ENCODE measurements around the gene NKPD1.

The NKPD1 gene, protein sequence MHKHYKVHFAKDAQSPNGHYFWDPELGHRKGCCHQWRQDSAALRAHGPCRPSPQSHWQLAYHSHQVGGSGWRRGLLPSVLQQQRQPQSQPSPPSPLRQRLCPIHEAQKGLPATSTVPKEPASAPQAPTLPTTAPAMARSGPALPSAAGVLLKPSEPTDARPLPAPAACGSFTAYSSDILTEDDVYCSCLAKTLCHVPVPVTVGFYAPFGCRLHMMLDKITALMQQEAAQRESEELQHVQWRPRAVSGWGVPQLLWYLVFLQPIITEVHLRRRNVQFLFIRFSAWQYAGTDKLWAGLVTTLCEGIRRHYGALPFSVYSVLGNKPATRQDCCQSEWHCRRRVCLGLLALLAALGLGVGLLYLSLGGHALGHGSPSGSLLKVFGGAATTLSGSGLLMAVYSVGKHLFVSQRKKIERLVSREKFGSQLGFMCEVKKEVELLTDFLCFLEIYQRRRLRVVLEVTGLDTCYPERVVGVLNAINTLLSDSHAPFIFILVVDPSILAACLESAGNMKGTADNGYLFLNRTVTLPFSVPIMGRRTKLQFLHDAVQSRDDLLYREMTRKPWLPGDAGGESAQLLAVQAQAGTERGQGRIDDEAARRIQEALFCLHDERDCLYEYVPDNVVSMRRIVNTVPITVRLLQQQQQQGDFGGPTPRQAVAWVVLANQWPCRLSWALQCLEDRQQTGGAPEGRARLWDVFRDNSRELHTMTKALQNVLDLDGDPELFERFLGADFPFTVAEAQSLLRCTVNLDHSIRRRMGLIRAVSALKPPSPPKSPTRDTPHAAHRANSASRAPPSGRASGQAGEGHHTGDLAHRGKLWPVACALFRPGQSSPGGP

DNA sequence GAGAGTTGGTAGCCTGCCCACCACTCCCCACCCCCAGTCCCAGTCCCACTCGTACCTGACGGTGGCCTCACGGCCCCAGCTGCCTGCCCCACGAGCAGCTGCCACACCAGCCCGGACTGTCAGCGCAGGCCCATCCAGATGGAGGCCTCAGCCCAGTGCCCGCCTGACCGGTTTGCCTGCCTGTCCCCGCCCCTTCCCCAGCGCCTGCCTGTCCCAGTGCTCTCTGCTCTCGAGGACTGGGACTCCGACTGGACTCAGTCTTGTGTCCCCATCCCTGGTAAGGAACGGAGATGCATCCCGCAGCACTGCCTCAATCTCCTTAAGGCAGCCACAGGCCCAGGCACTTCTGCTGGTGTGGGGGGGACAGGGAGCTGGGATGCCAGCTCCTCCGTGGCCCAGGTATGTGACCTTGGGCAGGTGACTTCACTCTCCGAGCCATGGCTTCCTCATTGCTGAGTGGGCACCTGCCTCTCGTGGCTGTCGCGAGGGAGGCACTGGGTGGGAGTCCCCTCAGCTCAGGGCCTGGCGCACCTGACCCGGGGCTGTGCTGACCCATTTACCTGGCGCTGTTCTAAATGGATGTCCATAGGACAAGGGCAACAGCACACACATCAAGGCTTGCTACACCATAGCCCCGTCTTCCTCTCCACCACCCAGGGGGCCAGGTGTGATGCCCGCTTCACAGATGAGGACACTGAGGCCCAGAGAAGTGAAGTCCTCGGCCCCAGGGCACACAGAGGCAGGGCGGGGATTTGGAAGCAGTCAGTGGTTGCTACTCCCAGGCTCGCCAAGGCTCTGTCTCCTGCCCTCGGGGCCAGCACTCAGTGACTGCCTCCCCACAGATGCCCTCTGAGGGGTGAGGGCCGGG, at the start of gene NKPD1:
NKPD1 (minus strand) TSS at position 113 of the 868 bp plus-strand sequence. CDS start 832 bp downstream, outside the sequence.
- no peaks in the 10 kb centered on the region for H3K27me3 ChIP-seq (ENCODE audit: low read depth, low read length)
- no peaks in the 10 kb centered on the region for H4K20me1 ChIP-seq (ENCODE audit: insufficient read depth, low read length)
- TF ChIP-seq, protein P1, sequence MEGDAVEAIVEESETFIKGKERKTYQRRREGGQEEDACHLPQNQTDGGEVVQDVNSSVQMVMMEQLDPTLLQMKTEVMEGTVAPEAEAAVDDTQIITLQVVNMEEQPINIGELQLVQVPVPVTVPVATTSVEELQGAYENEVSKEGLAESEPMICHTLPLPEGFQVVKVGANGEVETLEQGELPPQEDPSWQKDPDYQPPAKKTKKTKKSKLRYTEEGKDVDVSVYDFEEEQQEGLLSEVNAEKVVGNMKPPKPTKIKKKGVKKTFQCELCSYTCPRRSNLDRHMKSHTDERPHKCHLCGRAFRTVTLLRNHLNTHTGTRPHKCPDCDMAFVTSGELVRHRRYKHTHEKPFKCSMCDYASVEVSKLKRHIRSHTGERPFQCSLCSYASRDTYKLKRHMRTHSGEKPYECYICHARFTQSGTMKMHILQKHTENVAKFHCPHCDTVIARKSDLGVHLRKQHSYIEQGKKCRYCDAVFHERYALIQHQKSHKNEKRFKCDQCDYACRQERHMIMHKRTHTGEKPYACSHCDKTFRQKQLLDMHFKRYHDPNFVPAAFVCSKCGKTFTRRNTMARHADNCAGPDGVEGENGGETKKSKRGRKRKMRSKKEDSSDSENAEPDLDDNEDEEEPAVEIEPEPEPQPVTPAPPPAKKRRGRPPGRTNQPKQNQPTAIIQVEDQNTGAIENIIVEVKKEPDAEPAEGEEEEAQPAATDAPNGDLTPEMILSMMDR (IDR thresholded peaks at IDR 0.05; ENCODE audit: low read depth, low read length), result no peak
- no peak for TF ChIP-seq EZH2phosphoT487 (IDR thresholded peaks at IDR 0.05; ENCODE audit: low read depth)
- no peak within 1 kb of the TSS for H2AFZ ChIP-seq (ENCODE audit: low read depth, low read length)
- no peak within 1 kb of the TSS for H3K4me3 ChIP-seq (ENCODE audit: low read length)
- H3K27ac ChIP-seq (ENCODE audit: low read length), result no peak within 1 kb of the TSS
- H3K9ac ChIP-seq (ENCODE audit: low read length), result no peak within 1 kb of the TSS
- H3K9me3 ChIP-seq (ENCODE audit: insufficient read depth, low read length), result no peaks in the 10 kb centered on the region
- no peaks in the 10 kb centered on the region for H3K79me2 ChIP-seq (ENCODE audit: low read length)
- H3K36me3 ChIP-seq (replicated peaks; ENCODE audit: low read depth, low read length), result no peaks in the 10 kb centered on the region
- H3K4me1 ChIP-seq (ENCODE audit: low read length), result peaks cover 23% of the 10 kb centered on the region
- no peak within 1 kb of the TSS for H3K4me2 ChIP-seq (ENCODE audit: low read length)

DNA sequence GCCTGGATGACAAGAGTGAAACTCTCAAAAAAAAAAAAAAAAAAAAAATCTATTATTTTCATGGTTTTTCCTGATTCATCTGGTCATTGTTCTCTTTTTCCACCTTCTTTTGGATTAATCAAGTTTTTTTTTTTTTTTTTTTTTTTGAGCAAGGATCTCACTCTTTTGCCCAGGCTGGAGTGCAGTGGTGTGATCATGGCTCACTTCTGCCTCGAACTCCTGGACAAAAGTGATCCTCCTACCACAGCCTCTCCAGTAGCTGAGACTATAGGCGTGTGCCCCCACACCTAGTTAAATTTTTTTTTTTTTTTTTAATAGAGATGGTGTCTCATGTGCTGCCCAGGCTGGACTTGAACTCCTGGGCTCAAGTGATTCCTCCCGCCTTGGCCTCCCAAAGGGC, 45.5 kb upstream of the NKPD1 start:
- peaks cover 5% of the 10 kb centered on the region; the same call in 1 of the 2 replicates for H3K27me3 ChIP-seq (ENCODE audit: low read depth, low read length)
- no peaks in the 10 kb centered on the region for H3K79me2 ChIP-seq (ENCODE audit: low read length)

DNA sequence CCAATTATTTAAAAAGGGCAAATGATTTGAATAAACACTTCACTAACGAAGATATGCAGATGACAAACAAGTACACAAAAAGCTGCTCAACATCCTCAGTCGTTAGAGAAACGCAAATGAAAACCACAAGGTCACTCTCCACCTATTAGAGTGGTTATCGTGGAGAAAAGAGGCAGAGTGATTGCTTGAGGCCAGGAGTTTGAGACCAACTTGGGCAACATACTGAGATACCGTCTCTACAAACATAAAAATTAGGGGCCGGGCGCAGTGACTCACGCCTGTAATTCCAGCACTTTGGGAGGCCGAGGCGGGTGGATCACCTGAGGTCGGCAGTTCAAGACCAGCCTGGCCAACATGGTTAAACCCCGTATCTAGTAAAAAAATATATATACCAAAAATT, 45.0 kb upstream of the NKPD1 start:
- Histone ChIP-seq H3K9ac (ENCODE audit: low read length) (no peak overlapping the region), H3K36me3 (replicated peaks; ENCODE audit: low read depth, low read length) (no peaks in the 10 kb centered on the region), H3K27ac (ENCODE audit: low read length) (no peak overlapping the region), H3K27me3 (ENCODE audit: low read depth, low read length) (peaks cover 5% of the 10 kb centered on the region; the same call in 1 of the 2 replicates), H3K4me3 (ENCODE audit: low read length) (no peak overlapping the region), H3K9me3 (ENCODE audit: insufficient read depth, low read length) (no peaks in the 10 kb centered on the region), H4K20me1 (ENCODE audit: insufficient read depth, low read length) (no peaks in the 10 kb centered on the region), H3K79me2 (ENCODE audit: low read length) (no peaks in the 10 kb centered on the region), H3K4me1 (ENCODE audit: low read length) (no peaks in the 10 kb centered on the region), H2AFZ (ENCODE audit: low read depth, low read length) (no peak overlapping the region), H3K4me2 (ENCODE audit: low read length) (no peak overlapping the region)
- TF ChIP-seq EZH2phosphoT487 (IDR thresholded peaks at IDR 0.05; ENCODE audit: low read depth), result no peak
- TF ChIP-seq, protein P1 (IDR thresholded peaks at IDR 0.05; ENCODE audit: low read depth, low read length), result no peak

More for the DNA sequence above, 45.5 kb upstream of the NKPD1 start:
- Histone ChIP-seq H3K36me3 (replicated peaks; ENCODE audit: low read depth, low read length) (no peaks in the 10 kb centered on the region), H4K20me1 (ENCODE audit: insufficient read depth, low read length) (no peaks in the 10 kb centered on the region), H3K27ac (ENCODE audit: low read length) (no peak overlapping the region), H3K9me3 (ENCODE audit: insufficient read depth, low read length) (no peaks in the 10 kb centered on the region), H3K4me3 (ENCODE audit: low read length) (no peak overlapping the region), H3K9ac (ENCODE audit: low read length) (no peak overlapping the region), H3K4me2 (ENCODE audit: low read length) (no peak overlapping the region), H3K4me1 (ENCODE audit: low read length) (no peaks in the 10 kb centered on the region), H2AFZ (ENCODE audit: low read depth, low read length) (no peak overlapping the region)
- TF ChIP-seq, protein P1 (IDR thresholded peaks at IDR 0.05; ENCODE audit: low read depth, low read length), result no peak
- TF ChIP-seq EZH2phosphoT487 (IDR thresholded peaks at IDR 0.05; ENCODE audit: low read depth), result no peak

All from OCI-LY3 (cell line).